ENCODE data around the gene EPB41.
"Not testable (repeated sequence)": the region's sequence is repeated elsewhere in the genome, so short reads cannot be mapped to it uniquely, and the experiment has no call there.

EPB41 gene

DNA sequence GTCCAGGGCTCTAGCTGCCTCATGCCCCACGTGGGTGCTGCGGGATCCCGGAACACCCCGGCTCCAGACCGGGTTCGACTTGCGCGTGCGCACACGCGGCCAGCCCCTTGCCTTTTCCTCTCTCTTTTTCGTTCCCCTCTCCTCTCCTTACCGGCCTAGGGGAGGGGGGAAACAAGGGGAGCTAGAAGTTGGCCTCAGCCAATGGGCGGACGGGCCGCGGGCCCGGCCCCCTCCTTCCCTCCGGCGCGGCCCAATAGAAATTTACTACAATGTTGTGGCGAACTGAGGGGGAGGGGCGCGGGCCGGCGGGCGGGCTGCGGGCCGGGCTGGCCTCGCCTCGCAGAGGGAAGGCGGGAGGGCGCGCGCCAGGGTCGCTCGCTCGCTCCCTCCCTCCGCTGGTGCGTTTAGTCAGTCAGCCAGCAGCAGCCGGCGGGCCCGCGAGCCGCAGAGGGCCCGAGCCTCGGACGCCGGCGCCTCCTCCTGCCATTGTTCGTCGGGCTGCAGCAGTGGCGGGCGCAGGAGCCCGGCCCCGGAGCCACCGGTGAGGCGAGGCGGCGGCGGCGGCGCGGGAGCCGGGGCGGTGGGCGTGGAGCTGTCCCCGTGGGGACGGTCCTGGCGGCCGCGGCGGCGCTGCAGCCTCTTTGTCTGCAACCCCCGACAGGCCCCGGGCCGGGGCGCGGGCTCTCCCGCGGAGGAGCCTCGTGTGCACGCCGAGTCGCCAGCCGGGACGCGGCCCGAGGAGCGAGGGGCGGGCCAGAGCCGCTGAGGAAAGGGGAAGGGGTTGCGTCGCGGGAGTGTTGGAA, at the start of gene EPB41:
Gene EPB41 (plus strand): TSS at position 342 of the 803 bp plus-strand sequence. CDS start 72,869 bp downstream, outside the sequence.
- peak; percentile 99 for DNase-seq

DNA sequence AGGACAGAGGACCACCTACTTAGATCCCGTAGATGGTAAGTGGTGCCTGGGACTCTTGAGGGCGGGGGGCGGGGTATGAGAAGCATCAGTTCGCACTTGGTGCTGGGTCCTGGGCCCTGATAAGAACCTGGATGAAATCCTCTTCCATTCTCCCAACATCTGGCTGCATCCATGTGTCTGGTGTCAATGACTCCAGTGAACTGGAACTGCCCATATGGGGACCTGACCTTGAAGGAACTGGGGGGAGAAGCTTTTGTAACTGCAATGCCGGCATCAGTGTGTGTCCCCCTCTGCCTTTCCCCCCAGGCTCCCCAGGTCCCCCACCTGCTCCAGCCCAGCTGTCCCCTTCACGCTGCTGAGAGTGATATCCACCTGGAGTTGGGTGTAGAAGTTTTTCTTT, 49.7 kb upstream of the EPB41 start:
- no peak for DNase-seq

DNA sequence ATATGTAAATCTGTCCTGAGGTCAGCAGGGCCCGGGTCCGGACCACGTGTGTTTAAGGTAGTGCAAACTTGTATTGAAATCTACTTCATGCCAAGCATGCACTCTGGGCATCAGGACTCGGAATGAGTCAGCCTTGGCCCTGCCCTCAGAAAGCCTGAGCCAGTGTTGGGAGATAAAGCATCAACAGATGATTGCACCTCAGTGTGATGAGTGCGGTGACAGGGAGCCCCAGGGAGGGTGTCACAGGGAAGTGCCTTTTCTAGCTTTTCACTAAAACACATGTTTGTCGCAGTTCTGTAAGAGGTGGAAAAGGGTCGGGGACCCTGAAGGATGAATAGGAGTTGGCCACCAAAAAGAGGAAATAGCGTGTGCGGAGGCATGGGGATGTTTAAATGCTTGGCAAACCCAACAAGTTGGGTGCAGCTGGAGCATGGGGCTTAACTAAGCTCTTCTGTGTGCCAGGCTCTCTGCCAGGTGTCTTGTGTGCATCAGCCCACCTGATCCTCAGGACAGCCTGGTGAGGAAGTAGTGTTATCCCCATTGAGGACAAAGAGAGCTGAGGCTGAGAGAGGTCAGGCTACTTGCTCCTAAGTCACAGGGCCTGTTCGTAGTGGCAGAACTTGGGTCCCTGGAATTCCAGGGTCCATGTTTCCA, 48.2 kb upstream of the EPB41 start:
- no peak for DNase-seq

DNA sequence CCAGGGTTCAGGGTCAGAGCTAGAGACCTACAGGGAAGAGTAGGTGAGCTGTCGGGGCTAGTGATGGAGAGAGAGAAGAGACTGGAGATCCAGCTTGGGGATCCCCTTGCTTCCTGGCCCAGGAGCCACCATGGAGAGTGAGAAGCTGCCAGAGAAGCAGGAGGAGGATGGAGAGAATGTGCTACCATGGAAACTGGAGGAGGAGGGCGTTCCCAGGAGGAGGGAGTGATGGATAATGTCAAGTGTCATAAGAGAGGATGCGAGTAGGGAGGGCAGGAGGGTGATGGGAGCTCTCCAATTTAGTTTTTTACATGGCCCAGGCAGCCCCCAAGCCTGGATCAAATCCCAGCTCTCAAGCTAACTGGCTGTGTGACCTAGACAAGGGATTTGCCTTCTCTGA, 46.5 kb upstream of the EPB41 start:
- no peak for DNase-seq

DNA sequence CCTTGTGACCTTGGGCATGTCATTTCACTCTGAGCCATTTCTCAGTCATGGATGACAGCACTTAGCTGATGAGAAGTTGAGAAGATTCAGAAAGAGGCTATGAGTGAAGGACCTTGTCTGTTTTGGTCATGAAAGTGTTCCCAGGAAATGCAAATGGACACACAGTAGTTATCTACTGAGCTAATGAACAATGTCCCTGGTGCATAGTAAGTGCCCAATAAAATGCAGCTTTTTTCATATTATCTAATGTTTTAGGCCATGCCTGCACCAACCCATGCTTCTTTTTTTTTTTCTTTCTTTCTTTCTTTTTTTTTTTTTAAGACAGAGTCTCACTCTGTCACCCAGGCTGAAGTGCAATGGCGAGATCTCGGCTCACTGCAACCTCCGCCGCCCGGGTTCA, 44.4 kb upstream of the EPB41 start:
- no peak for DNase-seq

DNA sequence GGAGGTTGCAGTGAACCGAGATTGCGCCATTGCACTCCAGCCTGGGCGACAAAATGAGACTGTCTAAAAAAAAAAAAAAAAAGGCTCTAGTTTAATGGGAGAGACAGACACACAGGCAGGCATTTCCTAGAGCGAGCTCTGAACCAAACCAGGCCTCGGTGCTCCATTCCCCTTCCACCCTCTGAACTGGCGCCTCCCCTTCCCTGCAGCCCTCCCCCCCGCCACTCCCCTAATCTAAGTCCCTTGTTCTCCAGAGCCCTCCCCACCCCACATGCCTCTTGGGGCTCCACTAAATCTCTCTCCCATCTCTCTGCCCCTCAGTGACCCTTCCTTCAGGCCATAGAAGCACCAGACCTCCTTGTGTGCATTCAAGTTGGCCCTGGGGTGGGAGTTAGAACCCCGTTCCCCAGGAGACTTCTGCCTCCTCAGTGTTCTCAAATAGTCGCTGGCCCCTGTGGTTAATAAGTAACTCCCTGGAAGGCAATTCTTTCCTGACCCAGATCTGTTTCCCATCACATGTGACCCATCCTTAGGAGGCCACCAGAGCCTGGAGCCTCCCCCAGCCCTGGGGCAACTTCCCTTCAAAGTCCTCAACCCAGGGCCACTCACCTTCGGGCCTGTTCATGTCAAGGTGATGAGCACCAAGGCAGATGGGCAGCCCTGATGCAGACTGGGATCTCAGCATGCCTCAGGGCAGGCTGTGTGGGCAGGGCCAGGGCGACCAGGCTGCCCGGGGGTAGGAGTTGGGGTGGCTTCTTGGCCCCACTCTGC, 42.6 kb upstream of the EPB41 start:
- no peak for DNase-seq

DNA sequence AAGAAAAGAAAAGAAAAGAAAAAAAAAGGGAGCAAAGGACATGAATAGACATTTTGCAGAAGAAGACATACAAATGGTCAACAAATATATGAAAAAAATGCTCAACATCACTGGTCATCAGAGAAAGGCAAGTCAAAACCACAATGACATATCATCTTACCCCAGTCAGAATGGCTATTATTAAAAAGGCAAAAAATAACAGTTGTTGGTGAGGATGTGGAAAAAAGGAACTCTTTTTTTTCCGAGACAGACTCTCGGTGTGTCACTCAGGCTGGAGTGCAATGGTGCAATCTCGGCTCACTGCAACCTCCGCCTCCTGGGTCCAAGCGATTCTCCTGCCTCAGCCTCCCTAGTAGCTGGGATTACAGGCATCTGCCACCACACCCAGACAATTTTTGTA, 39.2 kb upstream of the EPB41 start:
- not testable (repeated sequence) for DNase-seq

DNA sequence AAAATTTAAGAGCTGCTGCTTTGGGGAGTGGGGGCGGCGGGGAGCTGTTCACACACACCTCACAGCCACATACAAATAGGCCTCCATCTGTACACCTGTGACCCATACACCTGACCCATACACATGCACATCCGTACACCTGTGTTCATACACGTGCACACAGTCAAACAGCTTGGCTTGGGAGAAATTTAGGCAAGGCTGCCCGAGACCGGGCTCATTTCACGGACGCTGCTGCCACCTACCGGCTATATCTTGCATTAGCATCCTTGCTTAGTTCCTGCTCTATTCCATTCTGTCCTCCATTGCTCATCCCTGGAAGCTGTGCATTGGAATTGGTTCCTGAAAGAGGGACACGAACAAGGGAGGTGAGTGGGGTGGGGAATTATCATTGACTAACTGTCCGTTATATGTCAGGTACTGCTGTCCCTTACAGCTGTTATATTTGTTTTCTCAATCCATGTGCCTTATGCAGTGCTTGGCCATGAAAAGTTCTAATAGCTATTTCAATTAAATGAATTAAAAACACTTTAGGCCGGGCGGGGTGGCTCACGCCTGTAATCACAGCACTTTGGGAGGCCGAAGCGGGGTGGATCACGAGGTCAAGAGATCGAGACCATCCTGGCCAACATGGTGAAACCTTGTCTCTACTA, 37.1 kb upstream of the EPB41 start:
- DNase-seq: peak; percentile 81

DNA sequence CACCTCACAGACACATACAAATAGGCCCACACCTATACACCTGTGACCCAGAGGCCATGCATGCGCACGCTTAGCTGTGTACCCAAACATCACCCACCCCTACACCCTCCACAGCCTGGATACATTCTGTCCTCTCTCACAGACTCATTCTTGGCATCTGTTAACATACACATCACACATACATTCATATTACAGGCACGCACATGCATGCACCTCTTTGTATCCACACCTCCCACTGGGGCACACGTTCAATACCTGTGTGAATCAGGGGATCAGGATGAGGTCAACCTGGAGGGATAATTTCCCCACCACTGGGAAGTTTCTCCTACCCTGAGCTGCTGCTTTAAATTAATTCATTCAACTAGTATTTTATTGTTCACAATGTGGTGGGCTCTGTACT, 35.6 kb upstream of the EPB41 start:
- DNase-seq: no peak

DNA sequence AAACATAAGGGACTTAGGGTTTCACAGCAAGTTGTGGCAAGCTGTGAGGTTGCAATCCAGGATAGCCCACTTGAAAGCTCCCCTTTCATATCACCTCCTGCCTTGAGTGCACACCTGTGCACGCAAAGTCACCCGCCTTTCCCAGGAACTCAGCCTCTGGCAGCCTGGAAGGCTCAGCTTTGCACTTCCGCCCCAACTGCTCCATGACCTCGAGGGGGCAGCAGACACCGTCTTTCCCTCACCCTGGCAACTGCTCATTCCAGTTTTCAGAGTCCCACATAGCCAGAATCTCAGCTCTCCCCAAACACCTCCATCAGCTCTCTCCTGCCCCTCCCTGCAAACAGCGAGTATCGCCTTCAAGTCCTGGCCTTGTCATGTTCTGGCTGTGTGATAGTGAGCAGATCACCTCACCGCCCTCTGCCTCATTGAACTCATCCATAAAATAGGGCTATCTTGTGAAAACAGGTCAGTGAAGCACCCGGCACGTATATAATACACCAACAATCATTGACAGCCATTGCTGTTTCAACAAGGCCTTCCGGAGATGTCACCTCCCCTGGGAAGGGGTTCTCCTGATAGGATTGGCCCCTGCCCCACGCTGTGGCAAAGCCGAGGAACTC, 32.2 kb upstream of the EPB41 start:
- DNase-seq: peak; percentile 91

DNA sequence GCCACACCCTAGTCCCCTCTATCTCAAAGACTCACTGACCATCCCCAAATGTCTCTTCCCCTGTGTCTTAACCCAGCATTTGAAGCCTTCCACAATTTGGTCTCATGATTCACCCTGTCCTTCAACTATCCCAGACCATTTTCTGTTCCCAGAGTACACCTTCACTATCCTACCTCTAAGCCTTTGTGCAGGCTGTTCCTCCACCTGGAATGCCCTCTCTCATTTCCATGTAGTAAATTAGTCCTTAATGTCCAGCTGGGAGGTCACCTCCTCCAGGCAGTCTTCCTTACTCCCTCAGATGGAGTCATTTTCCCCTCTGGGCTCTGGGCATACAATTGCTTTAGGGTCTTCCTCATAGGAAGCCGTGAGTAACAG, 31.1 kb upstream of the EPB41 start:
- DNase-seq: no peak

DNA sequence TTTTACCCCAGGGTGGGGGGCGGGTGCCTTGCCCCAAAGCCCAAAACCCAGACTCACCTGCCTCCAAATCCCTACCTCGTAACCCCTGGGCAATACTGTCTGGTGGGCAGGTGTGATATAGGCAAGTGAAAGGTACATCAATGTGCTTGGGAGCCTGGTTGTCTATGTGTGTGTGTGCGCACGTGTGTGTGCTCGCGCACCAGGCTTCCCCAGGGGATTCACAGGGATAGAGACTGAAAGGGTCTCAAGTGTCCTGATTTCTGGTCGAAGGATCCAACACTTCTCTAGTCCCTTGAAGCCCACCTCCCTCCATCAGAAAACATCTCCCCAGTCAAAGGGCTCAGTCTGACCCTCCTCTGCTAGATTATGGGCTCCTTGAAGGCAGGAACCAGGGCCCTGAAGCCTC, 28.9 kb upstream of the EPB41 start:
- DNase-seq: no peak

DNA sequence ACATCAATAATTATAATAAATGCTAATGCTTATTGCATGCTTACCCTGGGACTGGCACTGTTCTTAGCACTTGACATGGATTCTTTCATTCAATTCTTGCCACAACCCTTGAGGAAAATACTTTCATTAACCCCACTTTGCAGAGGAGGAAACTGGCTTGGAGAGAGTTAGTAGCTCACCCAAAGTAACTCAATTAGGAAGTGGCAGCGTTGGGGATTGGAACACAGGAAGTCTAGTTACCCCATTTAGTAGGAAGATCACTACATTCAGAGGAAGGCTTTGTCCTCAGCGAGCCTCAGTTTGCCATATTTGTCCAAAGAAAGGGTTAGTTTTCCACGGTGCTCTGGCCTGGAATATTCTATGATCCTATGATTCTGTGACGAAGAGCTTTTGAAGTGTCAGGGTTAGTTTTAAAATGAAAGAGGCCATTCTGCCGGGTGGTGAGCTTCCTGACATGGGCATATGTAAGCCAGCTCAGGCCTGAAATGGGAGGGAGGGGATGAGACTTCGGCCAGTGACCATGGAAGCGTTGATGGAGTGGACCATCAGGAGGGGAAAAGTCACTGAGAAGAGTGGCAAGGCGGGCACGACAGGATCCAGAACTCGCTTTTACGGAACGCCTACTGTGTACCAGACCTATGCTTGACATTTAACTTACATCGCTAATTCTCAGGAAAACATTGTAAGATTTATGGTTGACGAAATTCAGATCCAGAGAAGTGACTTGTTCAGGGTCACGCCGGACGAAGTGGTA, 28.2 kb upstream of the EPB41 start:
- no peak for DNase-seq

DNA sequence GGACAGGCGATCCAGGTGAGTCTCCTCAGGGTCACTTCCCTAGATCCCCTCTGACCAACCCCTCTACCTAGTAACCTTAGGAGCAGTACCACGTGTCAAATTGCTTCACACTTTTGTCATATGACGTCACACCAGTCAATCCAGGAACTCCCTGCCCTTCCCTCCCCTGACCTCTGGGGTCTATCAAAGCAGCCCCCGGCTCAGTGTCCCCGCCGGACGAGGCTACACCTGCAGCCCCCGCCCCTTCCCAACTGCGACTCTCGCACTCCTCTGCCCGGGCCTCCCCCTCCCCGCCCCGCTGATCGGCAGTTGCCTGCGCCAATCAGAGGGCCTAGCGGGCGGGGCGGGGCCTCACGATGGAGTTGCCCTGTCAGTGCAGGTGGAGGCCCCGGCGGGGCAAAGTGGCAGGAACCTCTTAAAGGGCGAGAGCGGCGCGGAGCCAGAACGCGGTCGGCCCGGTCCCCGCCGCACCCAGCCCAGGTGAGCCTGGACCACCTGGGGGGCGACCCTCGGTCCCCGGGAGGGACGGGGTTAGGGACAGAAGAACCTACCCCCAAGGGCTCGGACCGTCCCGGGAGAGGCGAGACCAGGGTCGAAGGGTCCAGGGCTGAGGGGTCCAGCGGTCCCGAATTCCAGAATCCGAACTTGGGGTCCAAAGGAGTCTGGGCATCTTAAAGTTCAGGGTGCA, 27.5 kb upstream of the EPB41 start:
- peak; percentile 39 for DNase-seq

DNA sequence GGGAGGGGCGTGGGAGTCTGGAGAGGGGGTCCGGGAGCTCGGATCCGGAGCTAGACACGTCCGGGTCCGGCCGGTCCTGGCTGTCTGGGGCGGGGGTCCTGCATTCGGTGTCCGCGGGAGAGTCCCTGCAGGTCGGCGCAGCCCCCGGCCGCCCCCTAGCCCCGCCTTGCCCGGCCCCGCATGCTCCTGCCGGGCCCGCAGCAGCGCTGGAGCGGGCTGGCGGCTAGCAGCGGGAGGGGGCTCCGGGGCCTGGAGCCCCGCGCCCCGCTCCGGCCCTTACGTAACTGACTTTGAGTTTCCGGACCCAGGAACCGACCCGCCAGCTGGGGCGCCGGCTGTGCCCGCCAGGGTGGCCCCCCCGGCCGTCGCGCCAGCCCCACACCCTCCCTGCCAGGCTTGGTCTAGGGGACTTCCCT, 26.9 kb upstream of the EPB41 start:
- DNase-seq: no peak

DNA sequence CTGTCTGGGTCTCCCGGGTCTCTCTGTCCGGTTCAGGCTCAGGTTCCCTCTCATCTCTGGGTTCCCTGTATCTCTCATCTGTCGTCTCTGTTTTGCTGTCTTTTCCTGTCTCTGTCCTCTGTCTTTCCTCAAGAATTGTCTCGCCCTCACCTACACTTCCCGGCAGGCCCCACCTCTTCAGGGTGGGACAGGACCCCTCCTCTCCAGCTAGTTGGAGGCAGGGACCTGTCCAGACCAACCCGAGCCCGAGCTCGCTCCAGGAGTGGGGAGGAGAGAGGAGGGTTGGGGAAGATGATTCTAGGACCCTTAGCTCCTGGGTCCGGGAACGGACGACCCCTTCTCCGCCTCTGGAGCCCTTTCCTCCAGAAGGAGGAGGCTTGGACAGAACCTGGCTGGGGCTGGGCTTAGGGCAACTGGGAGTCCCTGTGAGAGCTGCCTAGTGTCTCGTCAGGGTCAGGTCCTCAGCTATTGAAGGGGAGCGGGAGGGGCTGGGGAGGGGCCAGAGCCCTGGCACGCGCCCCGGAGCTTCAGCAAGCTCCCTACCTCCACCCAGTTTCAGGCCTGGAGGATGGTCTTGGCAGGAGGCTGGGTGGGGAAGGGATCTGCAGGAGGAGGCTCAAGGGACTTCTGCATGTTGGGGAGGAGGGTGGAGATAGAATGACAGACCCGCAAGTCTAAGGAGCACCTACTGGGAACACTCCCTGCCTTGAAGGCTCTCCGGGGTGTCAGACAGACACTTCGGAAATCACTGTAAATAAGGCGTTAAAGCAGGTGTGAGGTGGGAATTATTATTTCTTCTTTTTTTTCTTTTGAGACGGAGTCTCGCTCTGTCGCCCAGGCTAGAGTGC, 26.3 kb upstream of the EPB41 start:
- DNase-seq: peak; percentile 15

DNA sequence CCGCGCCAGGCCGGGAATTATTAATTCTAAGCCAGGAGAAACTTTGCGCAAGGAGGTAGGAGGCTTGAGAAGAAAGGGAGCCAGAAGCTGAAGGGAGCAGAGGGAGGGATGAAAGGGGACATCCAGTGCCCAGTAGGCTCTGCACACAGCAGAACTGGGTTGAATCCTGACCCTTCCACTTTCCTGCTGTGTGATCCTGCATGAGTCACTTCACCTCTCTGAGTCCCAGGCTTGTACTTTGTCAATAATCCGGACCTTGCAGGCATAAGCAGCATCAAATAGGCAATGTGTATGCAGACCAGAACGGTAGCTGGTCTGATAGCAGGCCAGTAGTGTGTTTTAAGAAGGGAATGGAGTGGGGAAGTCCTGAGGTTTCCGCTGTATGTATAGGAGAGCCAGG, 25.5 kb upstream of the EPB41 start:
- DNase-seq: no peak

DNA sequence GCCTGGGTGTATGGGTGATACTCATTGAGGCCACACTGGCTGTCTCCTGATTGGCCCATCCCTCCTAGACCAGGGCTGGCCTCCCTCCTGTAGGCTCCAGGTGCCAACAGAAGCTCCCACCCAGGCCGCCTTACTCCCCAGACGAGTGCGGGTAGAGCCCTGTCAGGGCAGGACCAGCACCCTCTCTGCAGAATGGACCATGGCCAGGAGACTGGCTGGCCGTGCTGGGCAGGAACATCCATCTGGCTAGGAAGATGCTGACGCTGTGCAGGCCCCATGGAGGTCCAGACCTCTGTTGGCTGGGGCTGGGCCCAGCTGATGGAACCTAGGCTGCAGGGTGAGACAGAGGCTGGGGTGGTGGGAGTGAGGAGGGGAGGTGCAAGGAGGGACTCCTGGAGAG, 25.0 kb upstream of the EPB41 start:
- no peak for DNase-seq

DNA sequence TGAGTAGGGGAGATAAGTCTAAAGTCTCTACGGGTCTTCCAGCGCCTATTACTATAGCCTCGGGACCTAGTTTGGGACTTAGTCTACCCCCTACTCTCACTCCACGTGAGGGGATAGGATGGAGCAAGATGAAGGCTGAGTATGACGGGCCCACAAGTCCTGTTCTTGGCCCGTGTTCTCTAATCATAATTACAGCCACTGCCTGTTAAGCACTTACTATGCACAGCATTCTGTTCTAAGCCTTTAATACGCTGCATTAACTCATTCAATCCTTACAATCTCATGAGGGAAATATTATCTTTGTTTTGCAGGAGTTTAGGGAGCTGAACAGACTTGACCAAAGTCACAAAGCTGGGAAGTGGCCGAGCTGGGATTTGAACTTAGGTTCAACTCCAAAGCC, 23.9 kb upstream of the EPB41 start:
- no peak for DNase-seq

DNA sequence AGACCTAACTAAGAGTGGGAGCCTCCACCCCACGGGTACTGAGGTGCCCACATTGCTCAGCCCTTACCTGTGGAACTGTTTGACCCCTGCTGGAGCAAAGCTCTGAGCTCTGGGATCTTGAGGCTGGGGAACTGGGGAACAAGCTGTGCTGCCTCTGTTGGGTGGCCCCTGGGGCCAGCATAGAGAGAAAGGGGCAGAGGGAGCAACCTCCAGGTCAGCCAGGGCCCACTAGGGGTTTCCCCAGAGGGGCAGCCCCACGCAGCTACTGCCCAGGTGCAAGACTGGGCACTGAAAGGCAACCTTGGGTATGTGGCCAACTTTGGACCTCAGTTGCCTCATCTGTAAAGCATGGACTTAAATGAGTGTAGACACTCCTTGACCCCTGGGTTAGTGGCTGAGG, 23.5 kb upstream of the EPB41 start:
- no peak for DNase-seq

DNA sequence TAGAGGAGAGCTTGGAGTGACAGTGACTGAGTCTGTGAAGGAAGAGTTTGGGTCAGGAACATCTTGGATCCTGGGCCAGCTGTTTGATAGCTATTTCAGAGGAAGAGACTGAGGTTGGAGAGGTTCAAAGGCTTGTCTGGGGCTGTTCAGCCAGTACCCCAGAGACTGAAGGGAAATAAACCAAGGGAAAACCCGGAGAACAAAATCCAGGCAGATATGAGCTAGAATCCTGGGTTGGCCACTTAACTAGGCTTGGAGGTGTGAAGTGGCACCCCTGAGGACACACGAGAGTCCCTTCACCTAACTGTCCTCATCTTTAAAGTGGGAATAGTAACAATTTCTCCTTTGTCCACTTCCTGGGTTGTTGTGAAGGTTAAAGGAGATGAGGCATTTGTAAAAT, 23.1 kb upstream of the EPB41 start:
- DNase-seq: no peak
